Astrocyte (in vitro differentiated cells and primary cell): ENCODE measurements around the gene CTSG. TPM values are rescaled to one million over a fixed set of nuclear protein-coding genes. Genes with fewer than 3 reads are reported as not detected.

ENCODE experiments used
- DNase-seq: peaks from one replicate; pipeline ENCODE4 v3.0.0-alpha.2; 2010; ENCODE audit warnings: low read depth
- FAIRE-seq: peaks from 2 replicates; lab custom pipeline; 2011; peaks lifted over from hg19 to GRCh38; lab: Jason Lieb, UNC
- H2AFZ ChIP-seq: 2 replicates; pipeline ENCODE4 v1.6.0; 2012; ENCODE audit warnings: low read depth, low read length, inconsistent platforms
- H3K27ac ChIP-seq: 2 replicates; pipeline ENCODE4 v1.5.1; 2011; ENCODE audit warnings: low read depth, low read length, inconsistent platforms
- H3K27me3 ChIP-seq: 2 replicates; pipeline ENCODE4 v1.6.0; 2011; ENCODE audit warnings: low read length, inconsistent platforms; ENCODE audit not compliant: insufficient read depth
- H3K36me3 ChIP-seq: 2 replicates; pipeline ENCODE4 v1.5.1; 2011; ENCODE audit warnings: low read length, inconsistent platforms; ENCODE audit not compliant: insufficient read depth
- H3K4me1 ChIP-seq: 2 replicates; pipeline ENCODE4 v1.5.1; 2011; ENCODE audit warnings: low read length, inconsistent platforms; ENCODE audit not compliant: insufficient read depth
- H3K4me2 ChIP-seq: 2 replicates; pipeline ENCODE4 v1.6.0; 2012; ENCODE audit warnings: low read length, inconsistent platforms
- H3K4me3 ChIP-seq: 2 replicates; pipeline ENCODE4 v1.5.1; 2011; ENCODE audit warnings: low read depth, mild to moderate bottlenecking, low read length, inconsistent platforms; ENCODE audit not compliant: insufficient read depth
- H3K79me2 ChIP-seq: 2 replicates; pipeline ENCODE4 v1.6.0; 2012; ENCODE audit warnings: mild to moderate bottlenecking, low read length, inconsistent platforms; ENCODE audit not compliant: insufficient read depth
- H3K9ac ChIP-seq: 2 replicates; pipeline ENCODE4 v1.6.0; 2012; ENCODE audit warnings: mild to moderate bottlenecking, low read length, inconsistent platforms
- H3K9me3 ChIP-seq: 2 replicates; pipeline ENCODE4 v1.5.1; 2012; ENCODE audit warnings: low read depth, mild to moderate bottlenecking, low read length, inconsistent platforms; ENCODE audit not compliant: insufficient read depth
- H4K20me1 ChIP-seq: 2 replicates; pipeline ENCODE4 v1.6.0; 2012; ENCODE audit warnings: low read length, inconsistent platforms; ENCODE audit not compliant: insufficient read depth
- H3K27ac Mint-ChIP-seq: one replicate; pipeline ENCODE4 v1.8.0; 2021; ENCODE audit warnings: mild to moderate bottlenecking, mixed read lengths; ENCODE audit not compliant: unreplicated experiment
- H3K27me3 Mint-ChIP-seq: one replicate; pipeline ENCODE4 v1.8.0; 2021; ENCODE audit warnings: low read depth, mixed read lengths; ENCODE audit not compliant: unreplicated experiment
- H3K36me3 Mint-ChIP-seq: one replicate; pipeline ENCODE4 v1.8.0; 2021; ENCODE audit warnings: low read depth, mixed read lengths; ENCODE audit not compliant: unreplicated experiment
- H3K4me1 Mint-ChIP-seq: one replicate; pipeline ENCODE4 v1.8.0; 2021; ENCODE audit warnings: low read depth, mixed read lengths; ENCODE audit not compliant: unreplicated experiment
- H3K4me3 Mint-ChIP-seq: one replicate; pipeline ENCODE4 v1.8.0; 2021; ENCODE audit warnings: mild to moderate bottlenecking, moderate library complexity, mixed read lengths; ENCODE audit not compliant: unreplicated experiment
- H3K9me3 Mint-ChIP-seq: one replicate; pipeline ENCODE4 v1.8.0; 2021; ENCODE audit warnings: mild to moderate bottlenecking, mixed read lengths; ENCODE audit not compliant: unreplicated experiment
- EZH2 ChIP-seq: IDR thresholded peaks from 2 replicates; pipeline ENCODE4 v1.6.1; 2012; ENCODE audit warnings: mild to moderate bottlenecking, low read length, inconsistent platforms; ENCODE audit not compliant: insufficient read depth
- total RNA-seq: library from RNA; stranded (reverse); gene quantifications from 2 replicates; pipeline ENCODE4 v1.2.1, GENCODE V29; 2021
- TF ChIP-seq, protein P1 (sequence below): IDR thresholded peaks from 2 replicates; pipeline ENCODE4 v1.5.1; 2011; ENCODE audit warnings: low read depth, mild to moderate bottlenecking, inconsistent platforms, low read length, moderate library complexity; ENCODE audit not compliant: insufficient read depth

CTSG gene
- total RNA-seq, 1 donor from 2014 or later, result not detected

DNA sequence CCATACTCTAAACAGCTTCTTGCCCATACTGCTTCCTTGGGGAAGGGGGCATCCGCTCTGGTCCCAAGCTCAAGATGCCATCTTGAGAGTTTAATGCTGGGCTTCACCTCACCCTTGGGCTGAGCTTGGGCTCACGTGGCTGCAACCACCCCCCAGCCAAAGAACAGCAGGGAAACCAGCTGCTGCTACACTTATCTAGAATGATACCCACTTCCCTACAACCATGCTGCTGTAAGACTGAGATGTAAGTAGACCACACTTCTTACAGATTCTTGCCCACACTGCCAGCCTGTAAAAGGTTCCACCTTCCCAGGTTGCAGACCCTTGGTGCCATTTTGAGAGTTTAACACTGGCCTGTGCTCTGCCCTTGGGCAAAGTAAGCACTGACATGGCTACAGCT is 9.7 kb downstream of the CTSG start:
- no peak overlapping the region for H3K27ac ChIP-seq
- Mint-ChIP-seq H3K27me3 (peaks cover 6% of the 10 kb centered on the region), H3K36me3 (no peaks in the 10 kb centered on the region), H3K9me3 (peaks cover 9% of the 10 kb centered on the region), H3K4me1 (no peaks in the 10 kb centered on the region), H3K27ac (no peak overlapping the region), H3K4me3 (no peak overlapping the region)
- H3K4me3 ChIP-seq, result no peak overlapping the region
- H3K9me3 ChIP-seq, result no peaks in the 10 kb centered on the region
- no peaks in the 10 kb centered on the region for H3K4me1 ChIP-seq
- no peaks in the 10 kb centered on the region for H4K20me1 ChIP-seq
- no peak overlapping the region for H3K4me2 ChIP-seq
- no peaks in the 10 kb centered on the region for H3K36me3 ChIP-seq
- H3K9ac ChIP-seq, result no peak overlapping the region
- H3K79me2 ChIP-seq, result no peaks in the 10 kb centered on the region
- no peak overlapping the region for H2AFZ ChIP-seq
- DNase-seq (no peak), FAIRE-seq (no peak)
- no peaks in the 10 kb centered on the region for H3K27me3 ChIP-seq
- TF ChIP-seq EZH2, result no peak
- TF ChIP-seq, protein P1, sequence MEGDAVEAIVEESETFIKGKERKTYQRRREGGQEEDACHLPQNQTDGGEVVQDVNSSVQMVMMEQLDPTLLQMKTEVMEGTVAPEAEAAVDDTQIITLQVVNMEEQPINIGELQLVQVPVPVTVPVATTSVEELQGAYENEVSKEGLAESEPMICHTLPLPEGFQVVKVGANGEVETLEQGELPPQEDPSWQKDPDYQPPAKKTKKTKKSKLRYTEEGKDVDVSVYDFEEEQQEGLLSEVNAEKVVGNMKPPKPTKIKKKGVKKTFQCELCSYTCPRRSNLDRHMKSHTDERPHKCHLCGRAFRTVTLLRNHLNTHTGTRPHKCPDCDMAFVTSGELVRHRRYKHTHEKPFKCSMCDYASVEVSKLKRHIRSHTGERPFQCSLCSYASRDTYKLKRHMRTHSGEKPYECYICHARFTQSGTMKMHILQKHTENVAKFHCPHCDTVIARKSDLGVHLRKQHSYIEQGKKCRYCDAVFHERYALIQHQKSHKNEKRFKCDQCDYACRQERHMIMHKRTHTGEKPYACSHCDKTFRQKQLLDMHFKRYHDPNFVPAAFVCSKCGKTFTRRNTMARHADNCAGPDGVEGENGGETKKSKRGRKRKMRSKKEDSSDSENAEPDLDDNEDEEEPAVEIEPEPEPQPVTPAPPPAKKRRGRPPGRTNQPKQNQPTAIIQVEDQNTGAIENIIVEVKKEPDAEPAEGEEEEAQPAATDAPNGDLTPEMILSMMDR, result no peak

DNA sequence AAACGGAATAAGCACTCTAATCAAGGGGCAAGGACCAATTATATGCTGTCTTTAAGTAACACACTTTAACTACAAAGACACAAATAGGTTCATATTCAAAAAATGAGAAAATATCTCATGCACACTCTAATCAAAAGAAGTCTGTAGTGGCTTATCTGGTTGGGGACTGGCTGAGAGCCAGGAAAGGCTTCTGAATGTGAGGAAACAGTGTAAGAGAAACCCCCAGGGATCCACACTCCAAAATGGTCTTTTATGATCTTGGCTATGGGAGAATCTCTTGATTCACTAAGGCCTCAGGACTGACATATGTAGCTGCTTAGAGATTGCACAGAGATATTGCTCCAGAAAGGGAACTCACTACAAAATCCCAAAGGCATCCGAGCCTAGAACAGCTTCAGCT is 10.3 kb downstream of the CTSG start:
- peaks cover 9% of the 10 kb centered on the region for H3K9me3 Mint-ChIP-seq

DNA sequence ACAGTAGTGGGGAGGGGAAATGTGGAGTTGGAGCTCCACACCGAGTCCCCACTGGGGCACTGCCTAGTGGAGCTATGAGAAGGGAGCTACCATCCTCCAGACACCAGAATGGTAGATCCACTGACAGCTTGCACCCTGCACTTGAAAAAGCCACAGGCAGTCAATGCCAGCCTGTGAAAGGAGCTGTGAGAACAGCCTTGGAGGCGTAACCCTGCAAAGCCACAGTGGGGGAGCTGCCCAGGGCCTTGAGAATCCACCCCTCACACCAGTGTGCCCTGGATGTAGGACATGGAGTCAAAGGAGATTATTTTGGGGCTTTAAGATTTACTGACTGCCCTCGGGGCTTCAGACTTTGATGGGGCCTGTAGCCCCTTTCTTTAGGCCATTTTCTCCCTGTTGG is 12.5 kb downstream of the CTSG start:
- H3K9me3 Mint-ChIP-seq, result peaks cover 5% of the 10 kb centered on the region
- H3K36me3 ChIP-seq, result no peaks in the 10 kb centered on the region
- no peaks in the 10 kb centered on the region for H3K27me3 Mint-ChIP-seq
- H3K4me3 Mint-ChIP-seq, result no peak overlapping the region
- H4K20me1 ChIP-seq, result no peaks in the 10 kb centered on the region
- no peak overlapping the region for H3K4me3 ChIP-seq
- H3K27ac ChIP-seq, result no peak overlapping the region
- H3K4me2 ChIP-seq, result no peak overlapping the region
- TF ChIP-seq EZH2, result no peak
- TF ChIP-seq, protein P1, result no peak
- no peak overlapping the region for H3K27ac Mint-ChIP-seq
- FAIRE-seq (no peak), DNase-seq (no peak)
- no peaks in the 10 kb centered on the region for H3K27me3 ChIP-seq
- H3K36me3 Mint-ChIP-seq, result no peaks in the 10 kb centered on the region
- H2AFZ ChIP-seq, result no peak overlapping the region
- H3K4me1 ChIP-seq, result no peaks in the 10 kb centered on the region
- H3K79me2 ChIP-seq, result no peaks in the 10 kb centered on the region
- no peaks in the 10 kb centered on the region for H3K9me3 ChIP-seq
- no peaks in the 10 kb centered on the region for H3K4me1 Mint-ChIP-seq
- no peak overlapping the region for H3K9ac ChIP-seq

More for the DNA sequence above, 10.3 kb downstream of the CTSG start:
- Mint-ChIP-seq H3K4me1 (no peaks in the 10 kb centered on the region), H3K27me3 (peaks cover 3% of the 10 kb centered on the region), H3K27ac (no peak overlapping the region), H3K36me3 (no peaks in the 10 kb centered on the region), H3K4me3 (no peak overlapping the region)
- Histone ChIP-seq H3K36me3 (no peaks in the 10 kb centered on the region), H3K27ac (no peak overlapping the region), H4K20me1 (no peaks in the 10 kb centered on the region), H3K79me2 (no peaks in the 10 kb centered on the region), H3K9ac (no peak overlapping the region), H2AFZ (no peak overlapping the region), H3K9me3 (no peaks in the 10 kb centered on the region), H3K4me1 (no peaks in the 10 kb centered on the region), H3K4me2 (no peak overlapping the region), H3K27me3 (no peaks in the 10 kb centered on the region), H3K4me3 (no peak overlapping the region)
- TF ChIP-seq, protein P1, result no peak
- no peak for TF ChIP-seq EZH2
- DNase-seq (no peak), FAIRE-seq (no peak)
